ENCODE results near the gene SAMHD1.
"Not testable (repeated sequence)": the region's sequence is repeated elsewhere in the genome, so short reads cannot be mapped to it uniquely, and the experiment has no call there.

The SAMHD1 gene

DNA sequence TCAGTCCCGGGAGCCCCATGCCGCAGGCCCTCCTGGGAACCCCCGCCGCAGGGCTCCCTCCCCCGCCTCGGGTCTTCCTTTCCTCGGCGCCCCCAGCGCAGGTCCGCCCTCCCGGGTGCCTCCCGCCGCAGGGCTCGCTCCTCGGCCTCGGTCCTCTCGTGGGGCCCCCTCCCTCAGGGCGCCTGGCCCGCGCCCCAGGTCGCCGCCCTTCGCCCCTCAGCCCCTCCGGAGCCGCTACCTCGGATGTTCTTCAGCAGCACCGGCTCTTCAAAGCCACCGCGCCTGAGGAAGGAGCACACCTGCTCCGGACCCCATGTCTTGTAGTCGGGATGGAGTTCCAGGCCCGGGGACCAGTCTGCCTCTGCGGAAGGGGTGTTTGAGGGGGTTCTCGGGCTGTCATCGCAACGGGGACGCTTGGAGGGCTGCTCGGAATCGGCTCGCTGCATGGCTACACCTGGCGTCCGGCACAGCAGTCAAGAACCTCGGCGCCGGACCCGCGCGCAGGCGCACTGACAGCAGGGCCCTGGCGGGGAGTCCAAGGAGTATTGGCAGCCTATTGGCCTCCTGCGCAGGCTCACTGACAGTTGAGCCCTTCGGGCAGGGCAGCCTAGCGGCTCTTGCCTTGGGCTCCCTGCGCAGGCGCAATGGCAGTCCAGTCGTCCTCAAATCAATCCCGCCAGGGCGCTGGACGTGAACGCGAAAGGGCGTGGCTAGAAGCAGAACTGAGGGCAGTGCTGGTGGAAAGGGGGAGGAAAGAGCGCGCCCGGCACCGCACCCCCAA is at the start of gene SAMHD1:
Gene SAMHD1 (minus strand): TSS at position 511 of the 781 bp plus-strand sequence. CDS start 65 bp downstream, at position 446.
- peak; percentile 85 for DNase-seq

DNA sequence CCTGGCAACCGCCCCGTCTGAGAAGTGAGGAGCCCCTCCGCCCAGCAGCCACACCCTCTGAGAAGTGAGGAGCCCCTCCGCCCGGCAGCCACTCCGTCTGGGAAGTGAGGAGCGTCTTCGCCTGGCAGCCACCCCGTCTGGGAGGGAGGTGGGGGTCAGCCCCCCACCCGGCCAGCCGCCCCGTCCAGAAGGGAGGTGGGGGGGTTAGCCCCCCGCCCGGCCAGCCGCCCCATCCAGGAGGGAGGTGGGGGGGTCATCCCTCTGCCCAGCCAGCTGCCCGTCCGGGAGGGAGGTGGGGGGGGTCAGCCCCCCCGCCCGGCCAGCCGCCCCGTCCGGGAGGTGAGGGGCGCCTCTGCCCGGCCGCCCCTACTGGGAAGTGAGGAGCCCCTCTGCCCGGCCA is 48.7 kb upstream of the SAMHD1 start:
- DNase-seq, result not testable (repeated sequence)

DNA sequence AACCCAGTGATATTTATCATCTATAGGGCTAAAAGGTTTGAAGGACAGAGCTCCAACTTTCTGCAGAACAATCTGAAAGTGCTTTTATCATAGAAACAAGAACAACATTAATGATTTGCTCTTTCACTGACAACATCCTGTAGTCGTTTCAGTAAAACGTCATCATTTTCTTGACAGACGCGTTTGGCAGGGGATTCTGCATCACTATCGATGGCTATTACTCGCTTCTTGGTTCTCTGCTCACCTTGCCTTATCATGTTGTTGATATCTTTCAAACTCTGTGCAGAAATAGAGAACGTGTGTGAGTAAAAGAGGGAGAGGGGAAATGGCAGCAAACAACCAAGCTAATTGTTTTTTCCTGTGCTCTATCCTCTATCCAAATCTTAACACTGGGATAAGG is 47.1 kb upstream of the SAMHD1 start:
- DNase-seq, result no peak

- DNase-seq, result no peak
Measured at GRCh38 chr20:36997121-36997520, 45.6 kb upstream of the SAMHD1 start.

DNA sequence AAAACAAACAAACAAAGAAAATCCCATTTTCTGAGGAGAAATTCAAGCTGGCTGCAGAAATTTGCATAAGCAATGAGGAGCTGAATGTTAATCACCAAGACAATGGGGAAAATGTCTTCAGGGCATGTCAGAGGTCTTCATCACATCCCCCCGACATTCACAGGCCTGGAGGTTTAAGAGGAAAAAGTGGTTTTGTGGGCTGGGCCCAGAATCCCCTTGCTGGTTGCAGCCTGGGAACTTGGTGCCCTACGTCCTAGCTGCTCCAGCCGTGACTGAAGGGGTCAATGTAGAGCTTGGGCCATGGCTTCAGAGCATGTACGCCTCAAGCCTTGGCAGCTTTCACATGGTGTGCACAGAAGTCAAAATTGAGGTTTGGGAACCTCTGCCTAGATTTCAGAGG is 42.7 kb upstream of the SAMHD1 start:
- not testable (repeated sequence) for DNase-seq

- no peak for DNase-seq
Measured at GRCh38 chr20:36992802-36993334, 41.4 kb upstream of the SAMHD1 start.

GRCh38 chr20:36991703-36992102 is 40.2 kb upstream of the SAMHD1 start:
- DNase-seq, result no peak

- DNase-seq, result no peak
Measured at GRCh38 chr20:36989797-36990196, 38.3 kb upstream of the SAMHD1 start.

DNA sequence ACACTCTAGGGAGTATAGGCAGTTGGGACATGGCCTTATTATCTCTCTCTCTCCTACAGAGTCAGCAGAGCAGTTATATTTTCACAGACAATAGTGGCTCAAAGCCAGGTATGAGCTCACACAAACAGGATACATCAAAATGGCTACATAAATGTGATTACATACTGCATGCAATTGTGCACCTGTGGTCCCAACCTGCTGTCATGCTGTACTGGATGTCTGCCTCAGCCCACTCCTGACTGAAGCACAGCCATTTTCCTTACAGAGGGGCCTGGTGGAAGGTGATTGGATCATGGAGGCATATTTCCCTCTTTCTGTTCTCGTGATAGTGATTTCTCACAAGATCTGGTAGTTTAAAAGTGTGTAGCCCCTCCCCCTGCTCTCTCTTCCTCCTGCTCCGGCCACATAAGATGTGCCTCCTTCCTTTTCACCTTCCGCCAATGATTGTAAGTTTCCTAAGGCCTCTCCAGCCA is 37.0 kb upstream of the SAMHD1 start:
- DNase-seq, result no peak

GRCh38 chr20:36984257-36984638 is 32.7 kb upstream of the SAMHD1 start:
- DNase-seq, result no peak

DNA sequence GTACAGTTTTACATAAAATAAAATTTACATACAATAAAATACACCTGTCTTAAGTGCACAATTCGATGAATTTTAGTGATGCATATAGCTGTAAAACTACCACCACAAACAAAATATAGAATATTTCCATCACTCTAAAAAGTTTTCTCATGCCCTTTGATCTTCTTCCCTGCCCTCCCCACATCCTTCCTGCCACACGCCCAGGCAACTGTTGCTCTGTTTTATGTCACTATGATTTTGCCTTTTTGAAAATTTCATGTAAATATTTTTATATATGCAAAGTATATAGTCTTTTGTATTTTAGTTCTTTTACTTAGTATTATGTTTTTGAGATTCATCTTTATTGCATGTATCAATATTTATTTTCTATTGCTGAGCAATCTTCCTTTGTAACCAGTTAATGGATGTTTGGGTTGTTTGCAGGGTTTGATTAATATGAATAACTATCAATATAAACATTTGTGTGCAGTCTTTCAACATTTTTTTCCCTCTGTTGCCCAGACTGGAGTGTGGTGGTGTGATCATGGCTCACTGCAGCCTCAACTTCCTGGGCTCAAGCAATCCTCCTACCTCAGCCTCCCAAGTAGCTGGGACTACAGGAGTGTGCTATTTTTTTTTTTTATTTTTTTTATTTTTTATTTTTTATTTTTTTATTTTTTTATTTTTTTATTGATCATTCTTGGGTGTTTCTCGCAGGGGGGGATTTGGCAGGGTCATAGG is 23.8 kb upstream of the SAMHD1 start:
- no peak for DNase-seq

- no peak for DNase-seq
Measured at GRCh38 chr20:36974660-36975059, 23.2 kb upstream of the SAMHD1 start.

DNA sequence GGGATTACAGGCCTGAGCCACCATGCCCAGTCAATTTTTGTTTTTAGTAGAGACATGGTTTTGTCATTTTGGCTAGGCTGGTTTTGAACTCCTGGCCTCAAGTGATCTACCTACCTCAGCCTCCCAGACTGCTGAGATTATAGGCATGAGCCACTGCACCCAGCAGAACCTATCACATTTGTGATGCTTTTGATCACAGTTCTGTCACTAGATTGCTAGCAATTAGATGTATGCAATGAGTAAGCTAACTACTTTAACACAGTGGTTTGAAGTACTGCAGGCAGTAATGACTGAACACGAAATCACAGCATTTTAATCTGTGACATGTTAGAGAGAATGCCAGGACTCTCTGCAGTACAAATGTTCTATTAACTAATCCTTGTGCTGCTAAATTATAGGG is 19.6 kb upstream of the SAMHD1 start:
- DNase-seq, result no peak

DNA sequence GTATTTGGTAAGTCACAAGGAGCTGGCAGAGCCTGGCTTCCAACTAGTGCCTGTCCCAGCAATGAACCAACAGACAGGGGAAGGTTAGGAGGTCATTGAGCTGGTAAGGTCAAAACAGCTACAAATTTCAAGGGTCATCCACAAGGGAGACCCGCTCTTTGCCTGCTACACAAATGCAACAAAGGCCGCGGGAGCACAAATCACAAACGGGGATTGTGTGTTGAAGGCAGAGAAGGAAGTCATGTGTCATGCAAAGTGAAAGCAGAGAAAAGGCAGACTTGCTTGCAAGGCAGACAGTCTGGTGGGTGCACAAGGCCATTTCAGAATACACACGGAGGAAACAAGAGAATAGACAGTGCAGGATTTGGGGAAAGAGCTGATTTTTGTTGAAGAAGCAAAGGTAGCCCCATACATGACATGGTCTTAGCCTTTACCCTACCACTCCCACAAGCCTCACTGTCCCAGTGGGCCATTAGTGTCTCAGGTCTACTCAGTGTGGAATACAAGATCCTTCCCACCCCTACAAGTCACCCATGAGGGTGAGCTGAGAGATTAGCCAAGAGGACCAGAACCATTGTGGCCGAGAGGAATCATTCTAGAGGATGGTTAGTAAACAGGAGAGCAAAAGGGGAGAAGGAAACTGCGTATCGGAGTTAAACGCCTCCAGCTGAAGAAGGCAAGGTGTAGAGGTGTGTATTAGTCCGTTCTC is 18.1 kb upstream of the SAMHD1 start:
- DNase-seq, result no peak

DNA sequence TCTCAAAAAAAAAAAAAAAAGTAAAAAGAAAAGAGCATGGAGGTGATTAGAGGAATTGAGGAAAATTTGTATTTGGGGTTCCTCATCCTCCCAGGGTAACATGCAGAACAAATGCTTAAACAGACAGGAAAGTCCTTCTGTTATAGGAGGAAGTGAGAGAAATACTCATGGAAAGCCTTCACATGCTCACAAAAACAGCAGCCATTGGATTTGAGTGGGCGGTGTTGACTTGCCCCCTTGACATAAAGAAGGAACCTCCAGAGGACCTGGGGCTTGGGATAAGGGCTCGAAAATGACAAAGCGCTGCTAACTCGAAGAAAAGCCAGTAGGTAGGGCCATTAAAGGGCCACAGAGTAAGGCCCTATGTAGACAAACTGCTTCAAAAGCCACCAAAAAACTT is 17.5 kb upstream of the SAMHD1 start:
- DNase-seq, result no peak

- no peak for DNase-seq
Measured at GRCh38 chr20:36967636-36968035, 16.1 kb upstream of the SAMHD1 start.

DNA sequence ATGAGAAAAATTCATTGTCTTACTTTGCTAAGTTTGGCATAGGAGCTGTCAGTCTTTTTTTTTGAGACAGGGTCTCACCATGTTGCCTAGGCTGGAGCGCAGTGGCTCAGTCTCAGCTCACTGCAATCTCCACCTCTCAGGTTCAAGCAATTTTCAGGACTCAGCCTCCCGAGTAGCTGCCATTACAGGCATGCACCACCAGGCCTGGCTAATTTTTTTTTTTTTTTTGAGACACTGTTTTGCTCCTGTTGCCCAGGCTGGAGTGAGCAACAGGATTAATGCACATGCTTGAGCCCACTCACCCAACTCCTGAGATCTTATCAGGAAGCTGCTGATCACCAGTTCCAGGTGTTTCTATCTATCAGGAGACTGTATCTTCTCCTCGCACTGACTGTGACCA is 15.5 kb upstream of the SAMHD1 start:
- not testable (repeated sequence) for DNase-seq

- DNase-seq, result not testable (repeated sequence)
Measured at GRCh38 chr20:36962354-36962941, 10.9 kb upstream of the SAMHD1 start.

GRCh38 chr20:36959242-36959641 is 7.7 kb upstream of the SAMHD1 start:
- no peak for DNase-seq

GRCh38 chr20:36957875-36958667 is 6.6 kb upstream of the SAMHD1 start:
- no peak for DNase-seq

GRCh38 chr20:36956674-36957073 is 5.2 kb upstream of the SAMHD1 start:
- DNase-seq, result no peak

DNA sequence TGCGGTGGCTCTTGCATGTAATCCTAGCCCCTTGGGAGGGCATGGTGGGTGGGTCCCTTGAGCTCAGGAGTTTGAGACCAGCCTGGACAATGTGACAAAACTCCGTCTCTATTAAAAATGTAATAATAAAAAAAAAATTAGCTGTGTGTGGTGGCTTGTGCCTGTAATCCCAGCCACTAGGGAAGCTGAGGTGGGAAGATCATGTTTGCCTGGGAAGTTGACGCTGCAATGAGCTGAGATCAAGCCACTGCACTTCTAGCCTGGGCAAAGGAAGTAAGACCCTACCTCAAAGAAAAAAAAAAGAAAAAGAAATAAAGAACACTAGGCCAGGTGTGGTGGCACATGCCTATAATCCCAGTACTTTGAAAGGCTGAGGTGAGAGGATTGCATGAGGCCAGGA is 4.5 kb upstream of the SAMHD1 start:
- no peak for DNase-seq
